ENCODE results near the gene SLAMF8. TPM values are rescaled to one million over a fixed set of nuclear protein-coding genes. Genes with fewer than 3 reads are reported as not detected.

SLAMF8 gene
- total and polyA plus RNA-seq, 4 donors, result 0.28 to 1.6 (median 1.1) TPM

DNA sequence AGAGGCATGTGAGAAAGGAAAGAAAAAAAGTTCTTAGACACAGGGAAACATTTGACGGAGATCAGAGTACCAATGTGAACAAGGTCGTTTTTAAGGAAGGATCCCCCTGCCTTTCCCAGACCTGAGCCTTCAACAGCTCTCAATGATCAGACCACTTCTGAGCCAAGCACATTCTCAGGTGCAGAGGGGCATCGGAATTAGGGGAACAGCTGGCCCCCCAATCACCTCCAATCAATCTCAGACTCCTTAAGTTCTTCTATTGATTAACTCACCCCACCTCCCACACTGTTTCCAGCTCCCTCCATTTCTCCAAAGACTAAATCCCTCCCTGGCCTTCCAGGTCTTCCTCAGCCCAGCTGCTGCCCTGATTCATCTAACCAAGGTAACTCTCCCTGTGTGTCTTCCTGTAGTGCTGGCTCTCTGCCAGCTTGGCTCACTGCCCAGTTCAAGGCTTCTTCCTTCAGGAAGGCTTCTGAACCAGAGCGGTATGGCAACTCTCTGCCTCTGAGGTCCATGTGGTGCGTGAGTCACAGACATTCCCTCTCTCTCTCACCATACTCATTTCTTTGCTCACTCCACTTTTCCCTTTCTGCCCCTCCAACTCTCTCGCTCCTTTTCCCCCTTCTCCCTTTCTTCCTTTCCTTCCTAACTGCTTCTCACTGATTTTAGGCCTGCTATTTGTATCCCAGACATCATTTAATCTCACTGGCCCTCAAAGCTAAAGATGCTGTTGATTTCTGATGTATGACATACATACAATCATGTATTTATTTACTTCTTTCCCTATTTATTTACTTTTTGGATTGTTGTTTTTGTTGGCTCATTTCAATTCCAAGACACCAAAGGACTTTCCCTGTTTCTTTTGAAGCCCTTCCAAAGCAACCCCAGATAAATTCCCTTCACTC lies 55.2 kb downstream of the SLAMF8 start (continued):
- TF ChIP-seq TAF1 (conservative IDR thresholded peaks at IDR 0.05) (no peak), GABPA (IDR thresholded peaks at IDR 0.05 in 1 of 2, conservative IDR thresholded peaks at IDR 0.05 in 1 of 2) (no peak), YY1 (IDR thresholded peaks at IDR 0.05) (no peak)
- TF ChIP-seq, protein P1, sequence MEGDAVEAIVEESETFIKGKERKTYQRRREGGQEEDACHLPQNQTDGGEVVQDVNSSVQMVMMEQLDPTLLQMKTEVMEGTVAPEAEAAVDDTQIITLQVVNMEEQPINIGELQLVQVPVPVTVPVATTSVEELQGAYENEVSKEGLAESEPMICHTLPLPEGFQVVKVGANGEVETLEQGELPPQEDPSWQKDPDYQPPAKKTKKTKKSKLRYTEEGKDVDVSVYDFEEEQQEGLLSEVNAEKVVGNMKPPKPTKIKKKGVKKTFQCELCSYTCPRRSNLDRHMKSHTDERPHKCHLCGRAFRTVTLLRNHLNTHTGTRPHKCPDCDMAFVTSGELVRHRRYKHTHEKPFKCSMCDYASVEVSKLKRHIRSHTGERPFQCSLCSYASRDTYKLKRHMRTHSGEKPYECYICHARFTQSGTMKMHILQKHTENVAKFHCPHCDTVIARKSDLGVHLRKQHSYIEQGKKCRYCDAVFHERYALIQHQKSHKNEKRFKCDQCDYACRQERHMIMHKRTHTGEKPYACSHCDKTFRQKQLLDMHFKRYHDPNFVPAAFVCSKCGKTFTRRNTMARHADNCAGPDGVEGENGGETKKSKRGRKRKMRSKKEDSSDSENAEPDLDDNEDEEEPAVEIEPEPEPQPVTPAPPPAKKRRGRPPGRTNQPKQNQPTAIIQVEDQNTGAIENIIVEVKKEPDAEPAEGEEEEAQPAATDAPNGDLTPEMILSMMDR (IDR thresholded peaks at IDR 0.05; ENCODE audit: low read depth, low read length, missing input control), result no peak
- TF ChIP-seq, protein P2, sequence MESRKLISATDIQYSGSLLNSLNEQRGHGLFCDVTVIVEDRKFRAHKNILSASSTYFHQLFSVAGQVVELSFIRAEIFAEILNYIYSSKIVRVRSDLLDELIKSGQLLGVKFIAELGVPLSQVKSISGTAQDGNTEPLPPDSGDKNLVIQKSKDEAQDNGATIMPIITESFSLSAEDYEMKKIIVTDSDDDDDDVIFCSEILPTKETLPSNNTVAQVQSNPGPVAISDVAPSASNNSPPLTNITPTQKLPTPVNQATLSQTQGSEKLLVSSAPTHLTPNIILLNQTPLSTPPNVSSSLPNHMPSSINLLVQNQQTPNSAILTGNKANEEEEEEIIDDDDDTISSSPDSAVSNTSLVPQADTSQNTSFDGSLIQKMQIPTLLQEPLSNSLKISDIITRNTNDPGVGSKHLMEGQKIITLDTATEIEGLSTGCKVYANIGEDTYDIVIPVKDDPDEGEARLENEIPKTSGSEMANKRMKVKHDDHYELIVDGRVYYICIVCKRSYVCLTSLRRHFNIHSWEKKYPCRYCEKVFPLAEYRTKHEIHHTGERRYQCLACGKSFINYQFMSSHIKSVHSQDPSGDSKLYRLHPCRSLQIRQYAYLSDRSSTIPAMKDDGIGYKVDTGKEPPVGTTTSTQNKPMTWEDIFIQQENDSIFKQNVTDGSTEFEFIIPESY (IDR thresholded peaks at IDR 0.05), result no peak

DNA sequence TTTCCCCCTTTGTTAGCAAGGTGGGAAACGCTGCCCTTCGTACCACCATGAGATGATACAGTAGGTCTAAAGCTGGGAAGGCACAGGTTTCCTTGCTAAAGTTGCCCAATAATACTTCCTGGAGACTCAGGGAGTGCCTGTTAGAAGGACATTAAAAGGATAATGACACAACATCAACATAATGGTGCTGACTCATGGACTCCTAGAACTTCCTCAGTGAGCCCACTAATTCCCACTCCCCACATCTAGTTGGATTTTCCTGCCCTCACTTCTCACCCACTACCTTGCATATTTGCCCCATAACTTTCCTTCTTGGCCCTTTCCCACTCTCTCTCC lies 55.8 kb downstream of the SLAMF8 start:
- Histone ChIP-seq H3K4me3 (ENCODE audit: low read depth in 1 of 3, low read length in 3 of 3) (no peak overlapping the region), H3K36me3 (ENCODE audit: control insufficient read depth in 4 of 4, insufficient read depth in 3 of 4, low read depth in 1 of 4, low read length in 3 of 4) (no peaks in the 10 kb centered on the region), H3K4me1 (ENCODE audit: control insufficient read depth in 4 of 4, insufficient read depth in 4 of 4, low read length in 3 of 4) (no peaks in the 10 kb centered on the region), H3K27me3 (ENCODE audit: control insufficient read depth in 4 of 4, insufficient read depth in 4 of 4, low read length in 3 of 4) (no peaks in the 10 kb centered on the region), H3K27ac (ENCODE audit: low read depth in 1 of 2, low read length in 2 of 2) (no peak overlapping the region), H3K9ac (ENCODE audit: low read depth in 1 of 2, low read length in 2 of 2) (no peak overlapping the region), H3K9me3 (ENCODE audit: control insufficient read depth in 4 of 4, low read length in 3 of 4) (no peaks in the 10 kb centered on the region)
- no peak for DNase-seq (ENCODE audit: low spot score)
- WGBS, result 85% methylated on average over 2 of the region's 2 CpGs
- no peak for TF ChIP-seq TAF1 (conservative IDR thresholded peaks at IDR 0.05)
- no peak for TF ChIP-seq RAD21 (IDR thresholded peaks at IDR 0.05)
- no peak for TF ChIP-seq ATF3 (IDR thresholded peaks at IDR 0.05)
- TF ChIP-seq EGR1 (IDR thresholded peaks at IDR 0.05; ENCODE audit: low read depth in 2 of 2), result no peak
- TF ChIP-seq RXRA (IDR thresholded peaks at IDR 0.05), result no peak
- no peak for TF ChIP-seq HNF4G (IDR thresholded peaks at IDR 0.05)
- TF ChIP-seq, protein P3, sequence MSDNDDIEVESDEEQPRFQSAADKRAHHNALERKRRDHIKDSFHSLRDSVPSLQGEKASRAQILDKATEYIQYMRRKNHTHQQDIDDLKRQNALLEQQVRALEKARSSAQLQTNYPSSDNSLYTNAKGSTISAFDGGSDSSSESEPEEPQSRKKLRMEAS (IDR thresholded peaks at IDR 0.05), result no peak
- TF ChIP-seq, protein P2 (IDR thresholded peaks at IDR 0.05), result no peak
- no peak for TF ChIP-seq YY1 (IDR thresholded peaks at IDR 0.05)
- TF ChIP-seq FOXA1 (IDR thresholded peaks at IDR 0.05), result no peak
- TF ChIP-seq REST (IDR thresholded peaks at IDR 0.05), result no peak
- TF ChIP-seq SP1 (IDR thresholded peaks at IDR 0.05), result no peak
- TF ChIP-seq JUND (IDR thresholded peaks at IDR 0.05), result no peak
- TF ChIP-seq FOXA2 (IDR thresholded peaks at IDR 0.05), result no peak
